ENCODE results near the gene ARMH4. TPM values are rescaled to one million over a fixed set of nuclear protein-coding genes. Genes with fewer than 3 reads are reported as not detected.

ARMH4 gene
- total RNA-seq, 1 donor from 2014 or later: not detected

- intact Hi-C loops (cut with micrococcal nuclease): loop anchor here (5.0 kb wide), 1 partner anchor 439 kb away; the partner anchor contains the start of gene DACT1
- DNase-seq (no peak), ATAC-seq (ENCODE audit: low read depth) (no peak)
- Mint-ChIP-seq H3K27ac (no peak overlapping the region), H3K36me3 (ENCODE audit: low read depth) (peaks cover 12% of the 10 kb centered on the region), H3K9me3 (no peaks in the 10 kb centered on the region), H3K4me3 (no peak overlapping the region), H3K27me3 (peaks cover 4% of the 10 kb centered on the region), H3K4me1 (peaks cover 28% of the 10 kb centered on the region)
- TF ChIP-seq, protein P1, sequence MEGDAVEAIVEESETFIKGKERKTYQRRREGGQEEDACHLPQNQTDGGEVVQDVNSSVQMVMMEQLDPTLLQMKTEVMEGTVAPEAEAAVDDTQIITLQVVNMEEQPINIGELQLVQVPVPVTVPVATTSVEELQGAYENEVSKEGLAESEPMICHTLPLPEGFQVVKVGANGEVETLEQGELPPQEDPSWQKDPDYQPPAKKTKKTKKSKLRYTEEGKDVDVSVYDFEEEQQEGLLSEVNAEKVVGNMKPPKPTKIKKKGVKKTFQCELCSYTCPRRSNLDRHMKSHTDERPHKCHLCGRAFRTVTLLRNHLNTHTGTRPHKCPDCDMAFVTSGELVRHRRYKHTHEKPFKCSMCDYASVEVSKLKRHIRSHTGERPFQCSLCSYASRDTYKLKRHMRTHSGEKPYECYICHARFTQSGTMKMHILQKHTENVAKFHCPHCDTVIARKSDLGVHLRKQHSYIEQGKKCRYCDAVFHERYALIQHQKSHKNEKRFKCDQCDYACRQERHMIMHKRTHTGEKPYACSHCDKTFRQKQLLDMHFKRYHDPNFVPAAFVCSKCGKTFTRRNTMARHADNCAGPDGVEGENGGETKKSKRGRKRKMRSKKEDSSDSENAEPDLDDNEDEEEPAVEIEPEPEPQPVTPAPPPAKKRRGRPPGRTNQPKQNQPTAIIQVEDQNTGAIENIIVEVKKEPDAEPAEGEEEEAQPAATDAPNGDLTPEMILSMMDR (IDR thresholded peaks at IDR 0.05): no peak
- ChIA-PET CTCF (no interaction called here), POLR2A (interaction anchor here (2.7 kb wide), 1 partner anchor 47 kb away, joined by 25 read pairs; the partner anchor contains the start of gene PSMA3)
These were observed 46.1 kb upstream of the ARMH4 start for GRCh38 chr14:58198086-58198485.

GRCh38 chr14:58196198-58196597 is 44.2 kb upstream of the ARMH4 start:
- ChIA-PET POLR2A (no interaction called here), CTCF (no interaction called here)
- TF ChIP-seq, protein P1 (IDR thresholded peaks at IDR 0.05): no peak
- ATAC-seq (ENCODE audit: low read depth) (no peak), DNase-seq (no peak)
- Mint-ChIP-seq H3K36me3 (ENCODE audit: low read depth) (peaks cover 9% of the 10 kb centered on the region), H3K4me3 (no peak overlapping the region), H3K27ac (no peak overlapping the region), H3K9me3 (no peaks in the 10 kb centered on the region), H3K4me1 (peaks cover 20% of the 10 kb centered on the region), H3K27me3 (peaks cover 6% of the 10 kb centered on the region)
- intact Hi-C loops (cut with micrococcal nuclease): loop anchor here (5.0 kb wide), 1 partner anchor 441 kb away; the partner anchor contains the start of gene DACT1

- intact Hi-C loops (cut with micrococcal nuclease): no loop called here
- peaks cover 4% of the 10 kb centered on the region for H3K4me1 Mint-ChIP-seq
- CTCF ChIA-PET: no interaction called here
- H3K36me3 Mint-ChIP-seq (ENCODE audit: low read depth): no peaks in the 10 kb centered on the region
- H3K9me3 Mint-ChIP-seq: no peaks in the 10 kb centered on the region
- no peak overlapping the region for H3K4me3 Mint-ChIP-seq
- POLR2A ChIA-PET: no interaction called here
- H3K27ac Mint-ChIP-seq: no peak overlapping the region
- ATAC-seq (ENCODE audit: low read depth) (no peak), DNase-seq (no peak)
- TF ChIP-seq, protein P1 (IDR thresholded peaks at IDR 0.05): no peak
- peaks cover 9% of the 10 kb centered on the region for H3K27me3 Mint-ChIP-seq
These were observed 41.5 kb upstream of the ARMH4 start for GRCh38 chr14:58193542-58193941.

DNA sequence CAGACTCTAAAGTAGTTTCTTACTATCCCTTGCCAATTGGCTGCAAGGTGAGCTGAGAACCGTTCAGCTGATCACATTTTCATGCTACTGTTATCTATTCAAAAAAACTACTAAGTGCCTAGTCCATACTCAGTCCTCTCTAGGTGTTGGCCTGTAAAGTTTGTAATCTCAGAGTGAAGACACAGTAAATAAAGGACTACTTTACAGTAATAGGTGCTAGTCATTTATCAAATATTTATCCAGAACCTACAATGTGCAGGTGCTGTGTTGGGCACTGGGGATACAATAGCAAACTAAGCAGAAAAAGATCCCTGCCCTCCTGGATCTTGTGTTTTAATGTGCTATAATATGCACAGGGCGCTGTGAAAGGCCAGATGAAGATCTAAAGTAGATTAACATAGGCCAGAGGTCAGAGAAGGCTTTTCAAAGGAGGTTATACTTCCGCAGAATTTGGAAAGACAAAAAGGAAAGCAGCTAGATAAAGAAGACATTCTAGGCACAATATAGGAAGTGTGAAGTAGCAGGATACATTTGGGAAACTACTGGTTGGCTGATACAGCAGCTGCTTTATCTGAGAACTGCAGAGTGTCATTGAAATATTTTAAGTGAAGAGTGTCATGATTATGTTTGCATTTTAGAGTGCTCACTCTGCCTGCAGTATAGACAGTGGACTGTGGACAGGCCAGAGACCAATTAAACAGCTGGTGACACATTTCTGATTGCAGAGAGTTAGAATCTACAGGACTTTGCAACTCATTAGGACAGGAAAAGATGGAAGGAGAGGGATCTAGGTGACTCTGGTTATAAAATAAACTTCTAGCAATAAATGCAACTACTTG is 40.0 kb upstream of the ARMH4 start:
- Mint-ChIP-seq H3K4me1 (no peaks in the 10 kb centered on the region), H3K36me3 (ENCODE audit: low read depth) (no peaks in the 10 kb centered on the region), H3K27me3 (peaks cover 15% of the 10 kb centered on the region), H3K27ac (no peak overlapping the region), H3K9me3 (no peaks in the 10 kb centered on the region), H3K4me3 (no peak overlapping the region)
- intact Hi-C loops (cut with micrococcal nuclease): no loop called here
- ChIA-PET CTCF (no interaction called here), POLR2A (interaction anchor here (1.1 kb wide), 1 partner anchor 8 kb away, joined by 3 read pairs; the partner anchor contains the start of gene ACTR10)
- DNase-seq (no peak), ATAC-seq (ENCODE audit: low read depth) (no peak)
- TF ChIP-seq, protein P1 (IDR thresholded peaks at IDR 0.05): no peak

DNA sequence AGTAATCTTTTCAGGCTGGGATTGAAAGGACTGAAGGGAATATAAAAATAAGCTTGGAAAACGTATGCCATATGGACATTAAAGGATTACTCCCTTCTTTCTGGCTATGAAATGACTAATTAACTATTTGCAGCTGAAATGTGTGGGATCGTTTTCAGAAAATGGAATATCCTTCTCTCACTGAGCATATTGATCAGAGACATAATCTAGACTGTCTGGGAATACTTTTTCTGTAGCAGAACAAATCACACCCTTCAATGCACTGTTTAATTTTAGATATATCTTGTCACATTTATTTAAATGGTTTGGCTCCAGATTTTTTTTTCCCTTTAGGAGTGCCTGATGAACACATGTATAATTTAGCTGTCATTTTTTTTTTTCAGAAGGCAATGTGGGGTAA is 37.2 kb upstream of the ARMH4 start:
- ChIA-PET CTCF (no interaction called here), POLR2A (no interaction called here)
- TF ChIP-seq, protein P1 (IDR thresholded peaks at IDR 0.05): no peak
- Mint-ChIP-seq H3K4me1 (no peaks in the 10 kb centered on the region), H3K36me3 (ENCODE audit: low read depth) (no peaks in the 10 kb centered on the region), H3K27me3 (peaks cover 21% of the 10 kb centered on the region), H3K9me3 (no peaks in the 10 kb centered on the region), H3K27ac (no peak overlapping the region), H3K4me3 (no peak overlapping the region)
- ATAC-seq (ENCODE audit: low read depth) (no peak), DNase-seq (no peak)
- intact Hi-C loops (cut with micrococcal nuclease): no loop called here
